K562 (cell line): ENCODE data around the gene RAI1. TPM values are rescaled to one million over a fixed set of nuclear protein-coding genes. Genes with fewer than 3 reads are reported as not detected.

Experiments
- ATAC-seq: fragments of 200-7000 bp; cut with Tn5 transposase; 3 replicates; pipeline ENCODE4 v1.9.1; 2020; ENCODE audit warnings: moderate library complexity
- BruUV-seq: library from RNA; stranded (reverse); fragments of 400-500 nt; replicated peaks from 2 replicates; lab custom pipeline; 2021; lab: Mats Ljungman, UMichigan
- CTCF ChIA-PET: fragments of 300-600 bp; formaldehyde crosslinking; extraction: SDS; loops from one replicate; lab custom pipeline; 2021; ENCODE audit warnings: low intra/inter-chr PET ratio; lab: Yijun Ruan, JAX
- POLR2A ChIA-PET: fragments of 300-600, 350-650 bp; sonication (Branson Sonifier 250); formaldehyde crosslinking; extraction: SDS; loops from one replicate; lab custom pipeline; 2021; ENCODE audit warnings: antibody characterized with exemption, inconsistent platforms; lab: Yijun Ruan, JAX
- DNase-seq, 4 experiments: peaks; one replicate each; pipeline versions ENCODE4 v3.0.0 to v3.0.0-alpha.2; 2011 to 2018; ENCODE audit warnings: low spot score in 3 of 4, mixed read lengths in 3 of 4; ENCODE audit errors: extremely low read depth in 1 of 4
- FAIRE-seq: peaks from 2 replicates; lab custom pipeline; 2011; peaks lifted over from hg19 to GRCh38; lab: Jason Lieb, UNC
- H2AFZ ChIP-seq: 2 replicates; pipeline ENCODE4 v1.6.0; 2011; ENCODE audit warnings: low read depth, low read length, control low read depth, inconsistent platforms
- H3K27ac ChIP-seq: fragments of 200-600 bp; 3 replicates; pipeline ENCODE4 v1.8.0; 2011; ENCODE audit warnings: low read depth, mild to moderate bottlenecking, control low read depth, inconsistent platforms, low read length, moderate library complexity, mixed read lengths; ENCODE audit errors: extremely low read depth
- H3K27me3 ChIP-seq, 2 experiments: fragments of 300-600 bp in 1 of 2; 2 replicates in 1 of 2; 3 replicates in 1 of 2; pipeline versions ENCODE4 v1.6.0 to v1.8.0; 2011; ENCODE audit warnings: inconsistent platforms in 2 of 2, low read length in 2 of 2, mild to moderate bottlenecking in 1 of 2, mixed read lengths in 1 of 2, moderate library complexity in 1 of 2; ENCODE audit not compliant: control insufficient read depth in 2 of 2, insufficient read depth in 2 of 2
- H3K36me3 ChIP-seq: fragments of 300-600 bp; 3 replicates; pipeline ENCODE4 v1.8.0; 2011; ENCODE audit warnings: mild to moderate bottlenecking, low read length, inconsistent platforms; ENCODE audit not compliant: control insufficient read depth, insufficient read depth
- H3K4me1 ChIP-seq, 2 experiments: fragments of 200-600 bp in 1 of 2; replicated peaks in 1 of 2; 2 replicates in 1 of 2; 3 replicates in 1 of 2; pipeline versions ENCODE4 v1.5.1 to v1.8.0; 2011; ENCODE audit warnings: inconsistent platforms in 2 of 2, low read length in 2 of 2, mild to moderate bottlenecking in 1 of 2, mixed read lengths in 1 of 2, moderate library complexity in 1 of 2; ENCODE audit not compliant: control insufficient read depth in 2 of 2, insufficient read depth in 2 of 2
- H3K4me2 ChIP-seq: 2 replicates; pipeline ENCODE4 v1.6.1; 2011; ENCODE audit warnings: low read length, control low read depth, inconsistent platforms, mixed read lengths; ENCODE audit not compliant: insufficient read depth
- H3K4me3 ChIP-seq: fragments of 200-600 bp; sonication (generic), shearing (Covaris generic); 2 replicates; pipeline ENCODE4 v1.5.1; 2016; ENCODE audit warnings: control low read depth, inconsistent platforms
- H3K79me2 ChIP-seq: fragments of 200-600 bp; 3 replicates; pipeline ENCODE4 v1.8.0; 2011; ENCODE audit warnings: low read length, inconsistent platforms; ENCODE audit not compliant: control insufficient read depth, insufficient read depth
- H3K9ac ChIP-seq, 2 experiments: 2 replicates each; pipeline versions ENCODE4 v1.6.0 to v1.6.1; 2011; ENCODE audit warnings: low read depth in 2 of 2, low read length in 2 of 2, control low read depth in 1 of 2, inconsistent platforms in 1 of 2, mild to moderate bottlenecking in 1 of 2, mixed read lengths in 1 of 2; ENCODE audit not compliant: insufficient read depth in 1 of 2
- H3K9me1 ChIP-seq: one replicate; pipeline ENCODE4 v1.6.0; 2011; ENCODE audit warnings: inconsistent platforms, mild to moderate bottlenecking, low read length, moderate library complexity; ENCODE audit not compliant: control insufficient read depth, insufficient read depth
- H3K9me3 ChIP-seq: replicated peaks from 2 replicates; pipeline ENCODE4 v1.5.1; 2011; ENCODE audit warnings: low read depth, low read length, inconsistent platforms; ENCODE audit not compliant: control insufficient read depth, insufficient read depth
- H4K20me1 ChIP-seq: replicated peaks from 2 replicates; pipeline ENCODE4 v1.6.1; 2011; ENCODE audit warnings: low read length, inconsistent platforms, mixed read lengths; ENCODE audit not compliant: control insufficient read depth, insufficient read depth
- CUX1 ChIP-seq: fragments of 200-800 bp; sonication (Bioruptor generic); IDR thresholded peaks from 2 replicates; pipeline ENCODE4 v1.6.1; 2016; ENCODE audit warnings: missing genetic modification characterization, missing compliant biosample characterization
- MLLT1 ChIP-seq, 2 experiments: fragments of 450-650 bp; IDR thresholded peaks; 2 replicates each; pipeline ENCODE4 v1.6.1; 2016
- NBN ChIP-seq: fragments of 450-650 bp; IDR thresholded peaks from 2 replicates; pipeline ENCODE4 v1.6.1; 2016; ENCODE audit warnings: low read depth, mild to moderate bottlenecking
- NCOA4 ChIP-seq: fragments of 450-650 bp; IDR thresholded peaks from 2 replicates; pipeline ENCODE4 v1.6.1; 2018; ENCODE audit warnings: mild to moderate bottlenecking; ENCODE audit not compliant: partially characterized antibody
- POLR3A ChIP-seq: IDR thresholded peaks from 2 replicates; pipeline ENCODE4 v1.6.1; 2011; ENCODE audit warnings: borderline replicate concordance, mild to moderate bottlenecking, moderate library complexity; ENCODE audit not compliant: insufficient read length, insufficient read depth; ENCODE audit errors: extremely low read depth
- UBTF ChIP-seq, 2 experiments: IDR thresholded peaks; 2 replicates each; pipeline ENCODE4 v1.6.1; 2012; ENCODE audit warnings: improper control_type of control experiment in 2 of 2, low read depth in 2 of 2, low read length in 2 of 2, borderline replicate concordance in 1 of 2
- ZFPM2 ChIP-seq: fragments of 250-450 bp; sonication (Bioruptor Pico); IDR thresholded peaks from 2 replicates; pipeline ENCODE4 v1.5.1; 2022; ENCODE audit warnings: mild to moderate bottlenecking
- WGBS: fragments of 100-300 bp; shearing (Covaris generic); methylation state at CpG from one replicate; pipeline ENCODE4 v1.1.6; 2016; ENCODE audit warnings: low coverage, mixed read lengths; ENCODE audit not compliant: insufficient coverage; ENCODE audit errors: missing lambda C conversion rate; 5-methylcytosine and 5-hydroxymethylcytosine counted together
- in situ Hi-C: fragments of 300-500 bp; cut with MboI; formaldehyde crosslinking; loops from 4 replicates; pipeline ENCODE4 v1.15.0; 2018; ENCODE audit warnings: inconsistent platforms, mixed read lengths
- intact Hi-C: fragments of 100-400 bp; cut with micrococcal nuclease; formaldehyde crosslinking; loops from 2 replicates; pipeline ENCODE4 v1.14.2; 2022
- polyA plus RNA-seq, 8 experiments: library from polyadenylated mRNA; depleted of rRNA in 4 of 8; stranded (reverse) in 5 of 8; unstranded in 3 of 8; fragments of >200 nt; fragmentation: Nextera tagmentation in 2 of 8; fragmentation: Illumina TruSeq in 1 of 8; extraction: Ambion mirVana in 2 of 8; extraction: Trizol in 1 of 8; gene quantifications; 2 replicates each; pipeline versions ENCODE4 v1.2.1 to v1.2.3, GENCODE V29; 2011 to 2014; ENCODE audit warnings: inconsistent platforms in 1 of 8, missing spikeins in 1 of 8
- total RNA-seq, 7 experiments: library from RNA; depleted of rRNA in 6 of 7; stranded (reverse); fragments of >200 nt in 6 of 7; fragmentation: Illumina TruSeq in 2 of 7; extraction: Trizol in 2 of 7; gene quantifications; 2 replicates each; pipeline versions ENCODE4 v1.2.1 to v1.2.3, GENCODE V29; 2011 to 2021; ENCODE audit warnings: low replicate concordance in 1 of 7

RAI1 gene
- total and polyA plus RNA-seq, 9 of the 15 experiments (the other 6 are each of a cell fraction or from before 2014, with no cell fraction given): 0.68 to 19.9 (median 5.5) TPM

GRCh38 chr17:17676752-17677151 lies 4.5 kb upstream of the RAI1 start:
- Histone ChIP-seq H3K79me2 (peaks cover under 1% of the 10 kb centered on the region), H3K9me3 (no peaks in the 10 kb centered on the region), H3K4me1 (peaks cover 2 to 8% of the 10 kb centered on the region in 2 experiments; a peak in 3 of 5 replicates), H2AFZ (no peak overlapping the region), H3K27ac (no peak overlapping the region), H4K20me1 (no peaks in the 10 kb centered on the region), H3K4me2 (no peak overlapping the region), H3K9ac (no peak overlapping the region), H3K27me3 (no peaks in the 10 kb centered on the region), H3K4me3 (no peak overlapping the region), H3K36me3 (no peaks in the 10 kb centered on the region), H3K9me1 (no peaks in the 10 kb centered on the region)
- intact Hi-C loops (loop anchor here (10.0 kb wide), 1 partner anchor 238 kb away; no protein-coding TSS in a partner anchor), in situ Hi-C loops (loop anchor here (5.0 kb wide), 1 partner anchor 186 kb away; no protein-coding TSS in a partner anchor)
- BruUV-seq: no TSS peak
- no peak for ATAC-seq
- ChIA-PET POLR2A (interaction anchor here (0.7 kb wide), 1 partner anchor 173 kb away, joined by 4 read pairs; no protein-coding TSS in a partner anchor), CTCF (no interaction called here)
- no peak for DNase-seq
- WGBS: 68% methylated on average over 4 of the region's 6 CpGs
- FAIRE-seq: no peak
- TF ChIP-seq MLLT1 (IDR thresholded peaks at IDR 0.05): no peak
- TF ChIP-seq POLR3A: no peak
- no peak for TF ChIP-seq ZFPM2 (CRISPR knock-in tag)
- no peak for TF ChIP-seq NBN
- TF ChIP-seq UBTF (IDR thresholded peaks at IDR 0.05; ENCODE audit: borderline replicate concordance in 1 of 2, low read depth in 2 of 2, low read length in 2 of 2): no peak
- no peak for TF ChIP-seq CUX1
- TF ChIP-seq NCOA4: no peak
